A549 treated with CpdA at 1 μM for 4 hours (cell line): ENCODE measurements around the gene DLST. TPM values are rescaled to one million over a fixed set of nuclear protein-coding genes. Genes with fewer than 3 reads are reported as not detected.

Experiments
- total RNA-seq: library from RNA; stranded (reverse); fragments of 200-300 nt; extraction: Qiagen RNA extraction; gene quantifications from 5 replicates; pipeline ENCODE4 v1.2.3, GENCODE V29; 2022; ENCODE audit warnings: low read depth

Gene DLST
- total RNA-seq: 92.4 to 99.9 TPM (median 97.6 TPM) in 5 replicates

DNA sequence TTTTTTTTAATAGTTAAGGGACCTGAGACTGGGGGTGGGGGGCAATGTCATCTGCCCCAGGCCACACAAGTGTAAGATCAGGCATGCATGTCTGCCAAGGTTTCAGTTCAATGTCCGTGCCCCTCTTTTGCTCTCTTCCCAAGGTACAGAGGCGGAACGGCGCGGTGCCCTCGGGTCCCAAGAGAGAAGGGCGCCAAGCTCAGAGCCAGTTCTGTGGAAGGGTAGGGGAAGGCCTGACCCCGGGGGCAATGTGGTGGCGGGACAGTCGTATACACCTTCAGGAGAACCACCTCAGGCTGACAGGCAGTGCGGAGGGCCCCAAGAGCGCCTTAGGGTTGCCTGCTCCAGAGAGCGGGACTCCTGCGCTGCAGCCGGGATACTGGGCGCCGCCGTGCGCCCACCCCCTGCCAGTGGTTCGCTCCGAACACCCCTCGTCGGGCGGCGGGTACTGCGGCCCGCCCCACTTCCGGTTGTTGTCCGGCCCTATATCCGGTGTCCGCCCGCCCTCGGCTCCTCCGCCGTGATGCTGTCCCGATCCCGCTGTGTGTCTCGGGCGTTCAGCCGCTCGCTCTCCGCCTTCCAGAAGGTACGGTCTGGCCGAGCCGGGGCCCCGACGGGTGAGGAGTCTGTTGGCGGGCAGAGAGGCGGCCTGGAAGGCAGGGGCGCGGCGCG lies at the start of gene DLST:
TSS of gene DLST (plus strand) at position 486 of the 672 bp plus-strand sequence. CDS start at position 524, 38 bp downstream.

DNA sequence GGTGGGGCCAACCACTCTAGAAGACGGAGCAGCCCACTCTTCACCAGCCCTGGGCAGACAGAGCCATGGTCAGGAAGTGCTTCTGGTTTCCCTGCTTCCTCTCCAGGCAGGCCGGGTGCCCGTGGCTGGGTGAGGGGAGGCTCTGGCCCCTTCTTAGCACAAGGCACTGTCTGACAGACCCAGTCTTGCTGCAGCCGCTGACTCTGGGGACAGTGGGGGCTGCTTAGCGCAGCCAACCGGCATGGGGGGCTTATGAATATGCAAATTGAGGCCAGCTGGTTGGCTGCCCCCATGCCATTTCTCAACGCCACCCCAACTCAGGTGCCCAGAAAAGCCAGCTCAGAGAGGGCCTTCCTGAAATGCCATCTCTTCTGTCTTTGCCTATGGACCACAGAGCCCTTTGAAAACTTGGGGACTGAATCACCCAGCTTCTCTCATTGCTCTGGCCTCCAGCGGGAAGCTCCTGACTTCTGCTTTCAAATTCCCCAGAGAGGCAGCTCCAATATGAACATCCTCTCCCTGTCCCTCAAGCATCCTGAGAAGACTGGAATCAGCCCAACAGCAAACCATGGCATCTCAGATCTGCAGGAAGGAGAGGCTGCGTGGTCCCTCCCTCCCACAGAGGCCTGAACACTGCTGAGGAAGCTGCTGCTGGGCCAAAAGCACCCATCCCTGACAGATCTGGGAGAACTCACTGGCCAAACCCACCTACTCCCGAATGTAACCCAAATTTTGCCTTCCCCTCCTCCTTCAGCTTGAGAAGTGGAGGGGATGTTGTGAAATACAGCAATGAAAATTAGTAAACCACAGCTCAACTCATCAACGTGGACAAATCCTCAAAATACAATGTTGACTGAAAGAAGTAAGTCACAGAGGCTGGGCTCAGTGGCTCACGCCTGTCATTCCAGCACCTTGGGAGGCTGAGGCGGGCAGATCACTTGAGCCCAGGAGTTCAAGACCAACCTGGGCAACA lies 5.5 kb upstream of the DLST start, which contains the start of gene PROX2:
TSS of gene PROX2 (minus strand) at position 205 of the 973 bp plus-strand sequence. CDS start 12,311 bp downstream, outside the sequence.

DNA sequence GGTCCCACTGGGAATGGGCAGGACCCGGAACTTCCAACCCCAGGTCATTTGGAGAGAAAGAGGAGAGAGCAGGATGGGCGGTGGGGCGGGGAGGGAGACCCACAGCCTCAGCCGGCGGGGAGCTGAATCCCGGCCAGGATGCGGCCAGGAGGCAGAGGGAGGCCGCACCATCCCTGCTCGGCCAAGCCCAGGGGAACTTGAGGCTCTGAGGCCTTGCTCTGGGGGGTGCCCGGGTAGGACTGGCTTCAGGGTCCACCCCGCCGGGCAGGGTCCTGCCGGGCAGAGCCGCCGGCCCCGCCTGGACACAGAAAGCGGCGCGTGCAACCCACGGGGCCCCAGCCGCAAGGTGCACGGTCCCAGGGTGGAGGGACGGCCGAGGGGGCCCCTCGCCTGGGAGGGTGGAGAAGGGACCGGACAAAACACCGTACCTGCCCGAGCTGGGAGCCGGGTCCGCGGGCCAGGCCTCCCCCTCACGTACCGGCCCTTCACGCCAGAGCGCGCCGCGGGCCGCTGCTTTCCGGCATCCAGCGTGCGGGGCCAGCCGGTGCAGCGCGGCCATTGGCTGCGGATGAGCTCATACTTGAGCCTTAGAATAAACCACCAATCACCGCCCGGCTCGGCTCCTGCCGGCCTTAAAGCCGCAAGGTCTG lies 41.2 kb downstream of the DLST start, which contains the start of gene RPS6KL1:
TSS of gene RPS6KL1 (minus strand) at position 509 of the 650 bp plus-strand sequence. CDS start 1,719 bp downstream, outside the sequence.

Other genes with a start within 250 kb of the DLST start
- 22.2 to 30.3 TPM (median 27.1 TPM) in 5 replicates for gene AREL1, start 168.8 kb upstream of the DLST start, total RNA-seq
- 47.0 to 85.0 TPM (median 54.5 TPM) in 5 replicates for gene FCF1, start 168.8 kb upstream of the DLST start, total RNA-seq
- gene YLPM1, start 118.6 kb upstream of the DLST start, total RNA-seq: 37.9 to 53.0 TPM (median 41.8 TPM) in 5 replicates
- gene PROX2, start 5.8 kb upstream of the DLST start, total RNA-seq: not detected in 5 replicates
- gene RPS6KL1, start 41.3 kb downstream of the DLST start, total RNA-seq: 0.23 to 0.82 TPM (median 0.50 TPM) in 5 replicates
- 1.7 to 3.8 TPM (median 3.5 TPM) in 5 replicates for gene PGF, start 73.7 kb downstream of the DLST start, total RNA-seq
- 71.4 to 82.3 TPM (median 76.3 TPM) in 5 replicates for gene EIF2B2, start 121.0 kb downstream of the DLST start, total RNA-seq
- 12.0 to 19.7 TPM (median 17.4 TPM) in 5 replicates for gene MLH3, start 169.6 kb downstream of the DLST start, total RNA-seq
- 21.3 to 25.2 TPM (median 23.6 TPM) in 5 replicates for gene ACYP1, start 182.1 kb downstream of the DLST start, total RNA-seq
- gene ZC2HC1C, start 187.7 kb downstream of the DLST start, total RNA-seq: 2.2 to 3.1 TPM (median 2.8 TPM) in 5 replicates
- 30.0 to 34.4 TPM (median 32.0 TPM) in 5 replicates for gene NEK9, start 245.1 kb downstream of the DLST start, total RNA-seq